Hepatocyte (in vitro differentiated cells): ENCODE results near the gene ALG13.

Source experiments
- CTCF ChIP-seq: fragments of 200-600 bp; sonication (generic); IDR thresholded peaks from 2 replicates; pipeline ENCODE4 v1.5.1; 2016; ENCODE audit warnings: antibody characterized with exemption, mild to moderate bottlenecking; ENCODE audit not compliant: poor library complexity
- EZH2 ChIP-seq: fragments of 200-600 bp; sonication (generic); IDR thresholded peaks from 2 replicates; pipeline ENCODE4 v1.6.1; 2016; ENCODE audit warnings: antibody characterized with exemption, mild to moderate bottlenecking, borderline replicate concordance
- EZH2phosphoT487 ChIP-seq: fragments of 200-600 bp; sonication (generic); IDR thresholded peaks from one replicate; pipeline ENCODE4 v1.6.1; 2018; ENCODE audit warnings: antibody characterized with exemption, mild to moderate bottlenecking, low read depth, moderate library complexity; ENCODE audit not compliant: unreplicated experiment, severe bottlenecking

- TF ChIP-seq CTCF (no peak), EZH2phosphoT487 (no peak), EZH2 (no peak)
Observed at GRCh38 chrX:111648802-111649201, 32.2 kb upstream of the ALG13 start.
